GM18951 (cell line): ENCODE data around the gene APOO.

Experiments
- POLR2A ChIP-seq: IDR thresholded peaks from 4 replicates; pipeline ENCODE4 v1.6.1; 2011; ENCODE audit warnings: mild to moderate bottlenecking; ENCODE audit not compliant: insufficient read length, insufficient read depth; ENCODE audit errors: extremely low read depth
- in situ Hi-C: fragments of 300-500 bp; cut with MboI; formaldehyde crosslinking; loops from one replicate; pipeline ENCODE4 v1.12.0; 2022; ENCODE audit warnings: low sequenced_read_pairs, mixed read lengths, inconsistent platforms; ENCODE audit not compliant: unreplicated experiment

APOO gene

DNA sequence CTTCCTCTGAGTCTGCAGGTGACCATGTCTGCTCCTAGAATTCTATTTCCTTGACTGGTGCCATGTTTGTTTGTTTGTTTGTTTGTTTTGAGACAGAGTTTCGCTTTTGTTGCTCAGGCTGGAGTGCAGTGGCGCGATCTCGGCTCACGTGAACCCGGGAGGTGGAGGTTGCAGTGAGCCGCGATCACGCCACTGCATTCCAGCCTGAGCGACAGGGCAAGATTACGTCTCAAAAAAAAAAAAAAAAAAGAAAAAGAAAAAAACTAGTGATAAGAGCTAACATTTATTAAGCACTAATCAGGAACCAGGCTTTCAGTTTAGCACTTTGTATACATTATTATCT lies 117.6 kb downstream of the APOO start:
- TF ChIP-seq POLR2A: no peak
- in situ Hi-C loops: no loop called here

GRCh38 chrX:23789386-23790154 lies 118.2 kb downstream of the APOO start:
- no peak for TF ChIP-seq POLR2A
- in situ Hi-C loops: no loop called here

DNA sequence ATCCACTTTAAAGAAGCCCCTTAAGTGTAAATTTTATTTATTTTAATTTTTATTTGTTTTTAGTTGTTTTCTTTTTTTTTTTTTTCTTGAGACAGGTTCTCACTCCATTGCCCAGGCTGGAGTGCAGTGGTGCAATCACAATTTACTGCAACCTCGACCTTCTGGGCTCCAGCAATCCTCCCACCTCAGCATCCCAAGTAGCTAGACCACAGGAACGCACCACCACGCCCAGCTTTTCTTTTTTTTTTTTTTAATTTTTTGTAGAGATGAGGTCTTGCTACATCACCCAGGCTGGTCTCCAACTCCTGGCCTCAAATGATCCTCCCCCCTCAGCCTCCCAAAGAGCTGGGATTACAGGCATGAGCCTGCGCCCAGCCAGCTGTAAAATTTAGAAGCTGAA lies 118.8 kb downstream of the APOO start:
- in situ Hi-C loops: no loop called here
- TF ChIP-seq POLR2A: no peak

DNA sequence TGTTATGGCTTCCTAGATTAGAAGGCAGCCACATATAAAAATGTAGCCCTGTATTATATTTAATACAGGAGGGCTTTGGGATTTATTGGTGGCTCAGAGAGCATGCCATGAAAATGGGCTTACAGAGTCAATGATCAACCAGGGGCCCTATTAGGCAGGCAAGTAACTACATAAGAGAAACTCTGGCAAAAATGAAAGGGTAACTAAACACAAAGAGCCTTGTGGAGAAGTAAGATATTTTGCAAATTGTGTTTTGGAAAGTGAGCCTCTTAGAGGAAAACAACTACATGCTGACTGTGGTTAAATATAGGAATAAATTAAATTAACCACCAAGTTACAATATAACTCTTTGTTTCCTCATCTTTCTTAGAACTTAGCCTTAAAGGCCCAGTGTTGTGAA lies 119.2 kb downstream of the APOO start:
- in situ Hi-C loops: no loop called here
- no peak for TF ChIP-seq POLR2A

GRCh38 chrX:23787745-23788118 lies 120.0 kb downstream of the APOO start:
- in situ Hi-C loops: no loop called here
- TF ChIP-seq POLR2A: no peak

- in situ Hi-C loops: no loop called here
- TF ChIP-seq POLR2A: no peak
Measured at GRCh38 chrX:23786268-23786815, 121.4 kb downstream of the APOO start.

DNA sequence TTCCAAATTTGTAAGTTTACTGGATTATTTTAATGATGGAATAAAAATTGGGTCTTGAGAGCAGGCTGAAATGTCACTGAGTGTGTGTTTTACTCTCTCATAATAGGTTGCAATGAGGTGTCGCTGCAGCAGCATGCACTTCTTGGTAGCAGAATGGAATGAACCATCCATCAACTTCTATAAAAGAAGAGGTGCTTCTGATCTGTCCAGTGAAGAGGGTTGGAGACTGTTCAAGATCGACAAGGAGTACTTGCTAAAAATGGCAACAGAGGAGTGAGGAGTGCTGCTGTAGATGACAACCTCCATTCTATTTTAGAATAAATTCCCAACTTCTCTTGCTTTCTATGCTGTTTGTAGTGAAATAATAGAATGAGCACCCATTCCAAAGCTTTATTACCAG lies 122.2 kb downstream of the APOO start:
- in situ Hi-C loops: no loop called here
- no peak for TF ChIP-seq POLR2A

DNA sequence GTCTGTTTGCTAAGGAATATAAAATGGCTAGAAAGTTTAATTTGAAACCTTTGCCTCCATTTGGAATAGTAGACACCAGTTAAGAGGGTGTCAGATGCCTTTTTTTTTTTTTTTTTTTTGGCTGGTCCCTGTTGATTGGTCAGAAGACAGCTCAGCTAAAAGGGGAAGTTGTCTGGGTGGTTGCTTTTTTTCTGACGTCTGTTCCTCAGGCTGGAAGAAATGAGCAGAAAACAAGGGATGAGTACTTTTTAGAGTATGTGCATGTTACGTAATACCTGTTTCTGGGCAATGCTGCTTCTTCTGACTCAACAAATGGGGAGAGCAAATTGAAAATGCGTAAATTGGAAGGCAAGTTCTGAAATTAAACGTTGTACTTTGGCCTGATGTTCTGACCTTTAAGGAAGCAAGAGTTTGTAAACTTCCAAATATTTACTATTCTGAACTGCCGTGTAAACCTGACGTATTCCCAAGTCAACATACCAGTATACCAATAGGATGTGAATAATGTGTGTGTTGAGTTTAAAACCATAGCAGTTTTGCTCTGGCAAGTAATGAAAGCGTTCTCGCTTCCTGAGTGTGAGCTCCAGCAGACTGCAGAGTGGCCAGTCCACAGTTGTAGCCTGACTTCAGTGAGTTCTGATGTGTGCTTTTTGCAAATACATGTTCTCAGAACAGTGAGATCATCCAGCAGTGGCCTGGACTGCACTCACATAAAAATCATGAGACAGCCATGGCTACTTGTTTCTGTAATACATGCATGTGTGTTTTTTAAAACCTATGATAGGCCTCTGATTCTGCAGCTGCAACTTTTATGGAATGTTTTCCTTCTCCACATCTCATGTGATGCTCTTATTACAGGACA lies 123.0 kb downstream of the APOO start:
- TF ChIP-seq POLR2A: peak; percentile 19
- in situ Hi-C loops: no loop called here

- TF ChIP-seq POLR2A: no peak
- in situ Hi-C loops: no loop called here
Measured at GRCh38 chrX:23783589-23784469, 123.9 kb downstream of the APOO start.
